Measurements from ENCODE around the gene STRN3. TPM values are rescaled to one million over a fixed set of nuclear protein-coding genes. Genes with fewer than 3 reads are reported as not detected.

Gene STRN3
- total and polyA plus RNA-seq, 3 experiments from 2014 or later, result 4.0 to 20.9 (median 20.0) TPM

GRCh38 chr14:30995689-30996088 is 30.5 kb downstream of the STRN3 start:
- no peaks in the 10 kb centered on the region for H3K27me3 ChIP-seq (ENCODE audit: insufficient read depth, low read length, poor library complexity, severe bottlenecking)
- peaks cover 32 to 59% (median 50%) of the 10 kb centered on the region in 3 donors for H3K4me1 Mint-ChIP-seq
- H3K4me1 ChIP-seq (ENCODE audit: insufficient read depth, low read length), result peaks cover 7% of the 10 kb centered on the region
- DNase-seq, result no peak
- H3K27me3 Mint-ChIP-seq, result no peaks in the 10 kb centered on the region
- H3K27ac Mint-ChIP-seq, result peak overlapping the region in 1 of 8 donors; percentile 54
- H3K4me3 Mint-ChIP-seq, result peak overlapping the region in 1 of 7 donors; percentile 40
- peaks cover 0 to 15% (median 9%) of the 10 kb centered on the region in 5 donors for H3K9me3 Mint-ChIP-seq
- H3K36me3 Mint-ChIP-seq, result peaks cover 15 to 27% (median 26%) of the 10 kb centered on the region in 3 donors
- peaks cover 10% of the 10 kb centered on the region for H3K36me3 ChIP-seq (ENCODE audit: insufficient read depth, low read length)
- ChIA-PET POLR2A (no interaction called here), CTCF (interaction anchor here (0.7 kb wide), 1 partner anchor 15 kb away, joined by 3 read pairs; no protein-coding TSS in a partner anchor)
- H3K4me3 ChIP-seq (ENCODE audit: low read length), result no peak overlapping the region
- no peak overlapping the region for H3K27ac ChIP-seq (ENCODE audit: low read depth, low read length)
- H3K9me3 ChIP-seq (ENCODE audit: low read length), result no peaks in the 10 kb centered on the region

DNA sequence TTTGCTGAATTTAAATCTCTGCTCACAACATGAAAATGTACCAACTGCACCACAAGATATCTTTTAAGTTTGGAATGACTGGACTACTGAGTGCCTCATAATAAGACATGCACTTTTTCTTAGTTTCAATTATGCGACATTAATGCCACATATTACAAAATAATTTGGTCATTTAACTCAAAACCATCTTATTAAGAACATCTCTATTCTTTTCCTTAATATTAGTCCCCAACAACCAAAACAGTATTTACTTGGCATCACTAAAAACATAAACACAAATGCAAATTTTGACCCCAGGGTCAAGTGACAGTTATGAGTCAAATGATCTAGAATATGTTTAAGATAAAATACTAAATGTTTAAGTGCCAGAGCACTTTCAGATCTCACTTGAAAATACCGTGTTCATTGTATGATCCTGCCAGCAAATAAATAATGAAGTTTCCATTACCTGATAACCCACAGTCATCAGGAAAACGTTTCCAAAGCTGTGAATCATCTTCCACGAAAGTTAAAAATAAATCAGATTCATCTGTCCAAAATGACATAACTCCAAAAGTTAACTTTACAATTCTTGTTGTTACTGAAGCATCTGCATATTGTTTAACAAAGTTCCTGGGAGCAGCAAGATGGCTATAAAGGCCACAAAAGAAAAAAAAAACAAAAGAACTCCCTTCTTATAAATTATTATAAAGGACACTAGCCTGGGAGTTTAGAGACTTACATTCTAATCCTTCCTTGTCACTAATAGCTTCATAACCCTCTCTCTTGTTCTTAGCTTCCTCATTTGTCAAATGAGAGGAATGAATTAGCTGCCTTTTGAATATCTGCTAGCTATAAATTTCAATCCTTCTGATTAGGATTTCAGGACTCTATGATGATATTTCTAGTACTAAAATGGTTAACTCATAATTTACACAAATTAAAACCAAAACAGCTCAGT is 31.2 kb downstream of the STRN3 start:
- no peaks in the 10 kb centered on the region for H3K9me3 ChIP-seq (ENCODE audit: low read length)
- POLR2A ChIA-PET, result no interaction called here

DNA sequence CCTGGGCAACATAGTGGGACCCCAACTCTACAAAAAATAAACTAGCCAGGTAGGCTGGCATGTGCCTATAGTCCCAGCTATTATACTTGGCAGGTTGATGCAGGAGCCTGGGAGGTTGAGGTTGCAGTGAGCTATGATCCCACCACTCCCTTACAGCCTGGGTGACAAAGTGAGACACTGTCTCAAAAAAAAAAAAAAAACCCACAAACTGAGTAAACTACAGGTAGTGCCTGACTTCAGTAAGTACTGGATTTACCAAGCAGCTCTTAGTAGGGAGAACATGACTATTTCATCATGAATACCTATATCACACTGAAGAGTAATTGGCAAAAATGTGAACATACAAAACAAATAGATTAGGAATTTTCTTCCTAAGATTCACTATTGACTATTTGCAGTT is 33.1 kb downstream of the STRN3 start:
- ChIA-PET POLR2A (no interaction called here), CTCF (no interaction called here)
- Mint-ChIP-seq H3K27me3 (no peaks in the 10 kb centered on the region), H3K36me3 (peaks cover 8 to 13% (median 12%) of the 10 kb centered on the region in 3 donors), H3K4me1 (peaks cover 43 to 73% (median 58%) of the 10 kb centered on the region in 3 donors), H3K27ac (no peak overlapping the region), H3K9me3 (peaks cover 0 to 4% (median under 1%) of the 10 kb centered on the region in 5 donors), H3K4me3 (no peak overlapping the region)
- Histone ChIP-seq H3K27ac (ENCODE audit: low read depth, low read length) (no peak overlapping the region), H3K4me3 (ENCODE audit: low read length) (no peak overlapping the region), H3K9me3 (ENCODE audit: low read length) (no peaks in the 10 kb centered on the region), H3K27me3 (ENCODE audit: insufficient read depth, low read length, poor library complexity, severe bottlenecking) (no peaks in the 10 kb centered on the region), H3K36me3 (ENCODE audit: insufficient read depth, low read length) (peaks cover 4% of the 10 kb centered on the region), H3K4me1 (ENCODE audit: insufficient read depth, low read length) (peaks cover 7% of the 10 kb centered on the region)
- no peak for DNase-seq

More for the DNA sequence above, 31.2 kb downstream of the STRN3 start:
- Histone ChIP-seq H3K36me3 (ENCODE audit: insufficient read depth, low read length) (peaks cover 10% of the 10 kb centered on the region), H3K4me3 (ENCODE audit: low read length) (no peak overlapping the region), H3K27ac (ENCODE audit: low read depth, low read length) (no peak overlapping the region), H3K4me1 (ENCODE audit: insufficient read depth, low read length) (peaks cover 7% of the 10 kb centered on the region), H3K27me3 (ENCODE audit: insufficient read depth, low read length, poor library complexity, severe bottlenecking) (no peaks in the 10 kb centered on the region)
- H3K4me1 Mint-ChIP-seq, result peaks cover 29 to 58% (median 45%) of the 10 kb centered on the region in 3 donors
- H3K27me3 Mint-ChIP-seq, result no peaks in the 10 kb centered on the region
- H3K36me3 Mint-ChIP-seq, result peaks cover 14 to 24% (median 24%) of the 10 kb centered on the region in 3 donors
- peak overlapping the region in 4 of 8 donors; percentile 21 to 78 (median 46) for H3K27ac Mint-ChIP-seq
- peaks cover 0 to 15% (median 9%) of the 10 kb centered on the region in 5 donors for H3K9me3 Mint-ChIP-seq
- CTCF ChIA-PET, result interaction anchor here (0.7 kb wide), 1 partner anchor 15 kb away, joined by 3 read pairs; no protein-coding TSS in a partner anchor
- DNase-seq, result no peak
- no peak overlapping the region for H3K4me3 Mint-ChIP-seq

DNA sequence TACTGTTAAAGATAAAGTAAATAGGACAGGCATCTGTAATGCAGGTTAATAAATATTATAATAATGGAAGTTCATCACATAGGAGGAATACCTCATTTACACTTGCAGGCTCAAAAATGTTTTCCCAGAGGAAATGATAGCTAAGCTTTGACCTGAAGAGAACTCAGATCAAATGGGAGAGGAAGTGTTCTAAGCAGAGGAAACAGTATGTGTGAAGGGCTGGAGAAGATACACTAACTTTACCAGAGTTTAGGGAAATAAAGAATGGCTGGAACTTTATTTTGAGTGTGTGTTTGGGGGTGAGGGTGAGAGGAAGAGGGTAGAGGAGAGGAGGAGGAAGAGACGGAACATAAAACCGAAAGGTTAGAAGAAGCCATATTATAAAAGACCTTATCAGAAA is 34.8 kb downstream of the STRN3 start:
- Histone ChIP-seq H3K4me3 (ENCODE audit: low read length) (no peak overlapping the region), H3K27ac (ENCODE audit: low read depth, low read length) (no peak overlapping the region), H3K9me3 (ENCODE audit: low read length) (no peaks in the 10 kb centered on the region), H3K4me1 (ENCODE audit: insufficient read depth, low read length) (peaks cover 7% of the 10 kb centered on the region), H3K36me3 (ENCODE audit: insufficient read depth, low read length) (no peaks in the 10 kb centered on the region), H3K27me3 (ENCODE audit: insufficient read depth, low read length, poor library complexity, severe bottlenecking) (no peaks in the 10 kb centered on the region)
- H3K27ac Mint-ChIP-seq, result peak overlapping the region in 3 of 8 donors; percentile 4 to 46 (median 5)
- ChIA-PET CTCF (no interaction called here), POLR2A (interaction anchor here (0.5 kb wide), 1 partner anchor 9 kb away, joined by 3 read pairs; no protein-coding TSS in a partner anchor)
- H3K9me3 Mint-ChIP-seq, result no peaks in the 10 kb centered on the region
- H3K4me1 Mint-ChIP-seq, result peaks cover 41 to 72% (median 51%) of the 10 kb centered on the region in 3 donors
- no peak for DNase-seq
- no peak overlapping the region for H3K4me3 Mint-ChIP-seq
- peaks cover 0 to 6% (median 2%) of the 10 kb centered on the region in 3 donors for H3K36me3 Mint-ChIP-seq
- H3K27me3 Mint-ChIP-seq, result no peaks in the 10 kb centered on the region

DNA sequence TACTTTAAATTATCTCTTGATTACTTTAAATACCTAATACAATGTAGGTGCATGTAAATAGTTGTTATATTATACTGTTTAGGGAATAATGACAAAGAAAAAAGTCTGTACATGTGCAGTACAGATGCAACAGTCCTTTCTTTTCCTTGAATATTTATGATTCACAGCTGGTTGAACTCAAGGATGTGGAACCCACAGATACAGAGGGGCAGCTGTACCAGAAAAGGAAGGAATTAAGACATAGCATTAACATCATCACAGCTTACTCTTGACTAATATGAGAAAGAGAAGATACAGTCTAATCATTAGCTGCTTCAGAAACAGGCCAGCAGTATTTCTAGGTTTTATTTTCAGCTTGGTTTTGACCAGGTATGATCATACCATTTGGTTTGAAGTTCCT is 35.4 kb downstream of the STRN3 start:
- Histone ChIP-seq H3K27ac (ENCODE audit: low read depth, low read length) (no peak overlapping the region), H3K4me3 (ENCODE audit: low read length) (no peak overlapping the region), H3K36me3 (ENCODE audit: insufficient read depth, low read length) (no peaks in the 10 kb centered on the region), H3K9me3 (ENCODE audit: low read length) (no peaks in the 10 kb centered on the region), H3K4me1 (ENCODE audit: insufficient read depth, low read length) (peaks cover 7% of the 10 kb centered on the region), H3K27me3 (ENCODE audit: insufficient read depth, low read length, poor library complexity, severe bottlenecking) (no peaks in the 10 kb centered on the region)
- CTCF ChIA-PET, result no interaction called here
- POLR2A ChIA-PET, result interaction anchor here (0.5 kb wide), 1 partner anchor 10 kb away, joined by 3 read pairs; no protein-coding TSS in a partner anchor
- Mint-ChIP-seq H3K4me3 (no peak overlapping the region), H3K4me1 (peaks cover 40 to 68% (median 51%) of the 10 kb centered on the region in 3 donors), H3K27ac (no peak overlapping the region), H3K9me3 (no peaks in the 10 kb centered on the region), H3K36me3 (peaks cover 0 to 4% (median 3%) of the 10 kb centered on the region in 3 donors), H3K27me3 (no peaks in the 10 kb centered on the region)
- no peak for DNase-seq

DNA sequence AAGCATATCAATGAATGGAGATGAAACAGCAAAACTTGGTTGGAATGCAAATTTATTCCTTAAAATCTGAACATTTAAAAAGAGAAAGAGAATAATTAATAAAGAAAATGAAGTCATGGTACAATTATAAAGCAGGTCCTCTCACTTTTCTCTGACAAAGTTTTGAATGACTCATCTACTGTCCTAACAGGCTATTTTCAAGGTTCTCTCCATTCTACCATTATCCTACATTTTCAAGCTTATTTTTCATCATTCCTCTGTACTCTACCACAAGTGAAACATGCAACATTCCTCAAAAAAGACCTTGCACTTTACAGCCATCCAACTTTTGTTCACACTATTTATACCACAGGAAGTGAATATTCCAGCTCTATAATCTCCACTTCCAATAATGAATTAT is 37.7 kb downstream of the STRN3 start:
- H3K27ac Mint-ChIP-seq, result peak overlapping the region in 5 of 8 donors; percentile 5 to 88 (median 40)
- ChIA-PET POLR2A (no interaction called here), CTCF (interaction anchor here (1.0 kb wide), 1 partner anchor 220 kb away, joined by 4 read pairs; the partner anchor contains the start of gene HECTD1)

DNA sequence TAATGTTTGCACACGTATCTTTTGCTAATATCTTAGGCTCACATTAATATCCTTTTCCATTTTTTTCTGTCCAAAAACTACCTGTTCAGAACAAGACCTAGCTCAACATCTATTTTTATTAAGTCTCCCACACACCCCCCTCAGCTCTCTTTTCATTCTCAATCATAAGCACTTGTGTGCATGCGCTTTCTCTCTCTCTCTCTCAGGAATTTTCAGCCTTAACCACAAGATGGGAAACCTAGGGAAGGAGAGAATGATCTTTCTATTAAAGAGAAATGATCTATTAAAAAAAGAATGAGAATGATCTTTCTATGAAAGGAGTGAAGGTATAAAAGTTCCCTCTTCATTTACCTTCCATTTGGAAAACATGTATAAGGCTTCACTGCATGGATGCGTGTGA is 40.4 kb downstream of the STRN3 start:
- no peaks in the 10 kb centered on the region for H3K27me3 Mint-ChIP-seq
- POLR2A ChIA-PET, result no interaction called here
- Histone ChIP-seq H3K27me3 (ENCODE audit: insufficient read depth, low read length, poor library complexity, severe bottlenecking) (no peaks in the 10 kb centered on the region), H3K4me3 (ENCODE audit: low read length) (no peak overlapping the region), H3K4me1 (ENCODE audit: insufficient read depth, low read length) (no peaks in the 10 kb centered on the region), H3K9me3 (ENCODE audit: low read length) (no peaks in the 10 kb centered on the region), H3K36me3 (ENCODE audit: insufficient read depth, low read length) (no peaks in the 10 kb centered on the region), H3K27ac (ENCODE audit: low read depth, low read length) (no peak overlapping the region)
- no peak for DNase-seq
- no peak overlapping the region for H3K27ac Mint-ChIP-seq
- no peaks in the 10 kb centered on the region for H3K9me3 Mint-ChIP-seq
- H3K4me1 Mint-ChIP-seq, result peaks cover 26 to 43% (median 40%) of the 10 kb centered on the region in 3 donors
- CTCF ChIA-PET, result interaction anchor here (0.6 kb wide), 1 partner anchor 1417 kb away, joined by 3 read pairs; no protein-coding TSS in a partner anchor
- no peak overlapping the region for H3K4me3 Mint-ChIP-seq
- peaks cover 0 to 5% (median 5%) of the 10 kb centered on the region in 3 donors for H3K36me3 Mint-ChIP-seq

More for the DNA sequence above, 37.7 kb downstream of the STRN3 start:
- Mint-ChIP-seq H3K4me3 (no peak overlapping the region), H3K36me3 (peaks cover 0 to 5% (median 4%) of the 10 kb centered on the region in 3 donors), H3K27me3 (no peaks in the 10 kb centered on the region), H3K9me3 (no peaks in the 10 kb centered on the region), H3K4me1 (peaks cover 30 to 54% (median 42%) of the 10 kb centered on the region in 3 donors)
- H3K36me3 ChIP-seq (ENCODE audit: insufficient read depth, low read length), result no peaks in the 10 kb centered on the region
- no peaks in the 10 kb centered on the region for H3K27me3 ChIP-seq (ENCODE audit: insufficient read depth, low read length, poor library complexity, severe bottlenecking)
- DNase-seq, result no peak
- no peaks in the 10 kb centered on the region for H3K9me3 ChIP-seq (ENCODE audit: low read length)
- H3K27ac ChIP-seq (ENCODE audit: low read depth, low read length), result no peak overlapping the region
- H3K4me3 ChIP-seq (ENCODE audit: low read length), result no peak overlapping the region
- peaks cover 7% of the 10 kb centered on the region for H3K4me1 ChIP-seq (ENCODE audit: insufficient read depth, low read length)

DNA sequence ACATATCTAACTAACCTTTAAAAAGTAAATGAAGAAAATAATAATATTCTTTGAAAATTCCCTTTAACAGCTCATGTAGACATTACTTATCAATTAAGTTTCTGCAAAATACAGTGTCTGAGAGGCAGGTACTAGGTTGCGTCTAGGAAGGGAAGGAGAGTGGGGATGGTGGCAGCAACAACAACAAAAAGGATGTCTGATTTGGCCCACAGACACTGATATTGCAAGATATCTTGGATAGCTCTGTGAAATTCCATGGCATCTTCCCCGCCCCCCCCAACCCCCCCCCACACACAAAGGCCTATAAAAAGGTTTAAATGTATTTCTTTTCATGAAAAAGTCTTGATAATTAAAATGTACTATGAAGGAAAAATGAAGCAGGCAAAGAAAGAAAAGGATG is 42.3 kb downstream of the STRN3 start:
- H3K36me3 ChIP-seq (ENCODE audit: insufficient read depth, low read length), result no peaks in the 10 kb centered on the region
- no peaks in the 10 kb centered on the region for H3K9me3 ChIP-seq (ENCODE audit: low read length)
- POLR2A ChIA-PET, result interaction anchor here (0.7 to 1.9 kb wide), 2 partner anchors 42 to 44 kb away, joined by 4 to 12 read pairs; partner anchors contain the start of genes AP4S1 and STRN3
- CTCF ChIA-PET, result no interaction called here
- Mint-ChIP-seq H3K36me3 (peaks cover 0 to 2% (median 2%) of the 10 kb centered on the region in 3 donors), H3K4me3 (no peak overlapping the region), H3K27ac (no peak overlapping the region), H3K4me1 (peaks cover 24 to 42% (median 34%) of the 10 kb centered on the region in 3 donors), H3K9me3 (no peaks in the 10 kb centered on the region), H3K27me3 (no peaks in the 10 kb centered on the region)
- H3K27me3 ChIP-seq (ENCODE audit: insufficient read depth, low read length, poor library complexity, severe bottlenecking), result no peaks in the 10 kb centered on the region
- H3K27ac ChIP-seq (ENCODE audit: low read depth, low read length), result no peak overlapping the region
- H3K4me1 ChIP-seq (ENCODE audit: insufficient read depth, low read length), result no peaks in the 10 kb centered on the region
- H3K4me3 ChIP-seq (ENCODE audit: low read length), result no peak overlapping the region
- DNase-seq, result no peak

Data from CD8-positive, alpha-beta memory T cell (primary cell).